A673 (cell line): ENCODE measurements around the gene SWI5.

Source experiments
- CTCF ChIP-seq: fragments of 300-800, 200-600 bp; sonication (generic); conservative IDR thresholded peaks from 2 replicates; pipeline ENCODE4 v1.5.1; 2017; ENCODE audit warnings: low read depth, mild to moderate bottlenecking, antibody characterized with exemption, low read length, moderate library complexity, mixed read lengths
- EZH2 ChIP-seq: fragments of 200-600 bp; sonication (generic); IDR thresholded peaks from 2 replicates; pipeline ENCODE4 v1.6.1; 2017; ENCODE audit warnings: borderline replicate concordance, low read depth, mild to moderate bottlenecking, mixed read lengths, antibody characterized with exemption, low read length; ENCODE audit not compliant: poor library complexity, severe bottlenecking

- no peak for TF ChIP-seq CTCF
- TF ChIP-seq EZH2 = no peak
These were observed 28.3 kb downstream of the SWI5 start for GRCh38 chr9:128304136-128304970.
